H4 (cell line): ENCODE measurements around the gene GOLPH3. TPM values are rescaled to one million over a fixed set of nuclear protein-coding genes. Genes with fewer than 3 reads are reported as not detected.
"Not testable (repeated sequence)": the region's sequence is repeated elsewhere in the genome, so short reads cannot be mapped to it uniquely, and the experiment has no call there.

Experiments used
- DNase-seq: peaks from one replicate; pipeline ENCODE4 v3.0.0-alpha.2; 2015; ENCODE audit warnings: low spot score
- total RNA-seq: library from RNA; depleted of rRNA; stranded (reverse); fragments of >200 nt; shearing (Covaris generic); gene quantifications from 2 replicates; pipeline ENCODE4 v1.2.3, GENCODE V29; 2014

The GOLPH3 gene
- total RNA-seq, 1 experiment from 2014 or later, result 52.2 TPM

GRCh38 chr5:32098890-32099310 is 75.2 kb downstream of the GOLPH3 start:
- DNase-seq, result no peak

- DNase-seq, result no peak
These were observed 75.8 kb downstream of the GOLPH3 start for GRCh38 chr5:32098291-32098690.

- no peak for DNase-seq
These were observed 77.1 kb downstream of the GOLPH3 start for GRCh38 chr5:32096891-32097595.

GRCh38 chr5:32095261-32095671 is 78.9 kb downstream of the GOLPH3 start:
- DNase-seq, result no peak

- no peak for DNase-seq
These were observed 79.4 kb downstream of the GOLPH3 start for GRCh38 chr5:32094691-32095090.

GRCh38 chr5:32092938-32093812 is 80.9 kb downstream of the GOLPH3 start:
- DNase-seq, result peak; percentile 74

- DNase-seq, result no peak
These were observed 83.4 kb downstream of the GOLPH3 start for GRCh38 chr5:32090755-32091128.

- no peak for DNase-seq
These were observed 83.9 kb downstream of the GOLPH3 start for GRCh38 chr5:32090026-32090754.

GRCh38 chr5:32089146-32090000 is 84.7 kb downstream of the GOLPH3 start:
- DNase-seq, result no peak

- no peak for DNase-seq
These were observed 85.9 kb downstream of the GOLPH3 start for GRCh38 chr5:32088214-32088613.

- DNase-seq, result no peak
These were observed 86.7 kb downstream of the GOLPH3 start for GRCh38 chr5:32087086-32088082.

GRCh38 chr5:32083981-32084430 is 90.1 kb downstream of the GOLPH3 start:
- DNase-seq, result no peak

- DNase-seq, result no peak
These were observed 91.4 kb downstream of the GOLPH3 start for GRCh38 chr5:32082701-32083100.

GRCh38 chr5:32080565-32080964 is 93.6 kb downstream of the GOLPH3 start:
- DNase-seq, result not testable (repeated sequence)

- not testable (repeated sequence) for DNase-seq
These were observed 95.3 kb downstream of the GOLPH3 start for GRCh38 chr5:32078855-32079254.

GRCh38 chr5:32076699-32077695 is 97.1 kb downstream of the GOLPH3 start:
- DNase-seq, result peak; percentile 52
